ENCODE results near the gene ASL.
A peak's percentile ranks its signal among the peaks of the same experiment; 100 is the strongest.
"Not testable (repeated sequence)": the region's sequence is repeated elsewhere in the genome, so short reads cannot be mapped to it uniquely, and the experiment has no call there.

ASL gene

DNA sequence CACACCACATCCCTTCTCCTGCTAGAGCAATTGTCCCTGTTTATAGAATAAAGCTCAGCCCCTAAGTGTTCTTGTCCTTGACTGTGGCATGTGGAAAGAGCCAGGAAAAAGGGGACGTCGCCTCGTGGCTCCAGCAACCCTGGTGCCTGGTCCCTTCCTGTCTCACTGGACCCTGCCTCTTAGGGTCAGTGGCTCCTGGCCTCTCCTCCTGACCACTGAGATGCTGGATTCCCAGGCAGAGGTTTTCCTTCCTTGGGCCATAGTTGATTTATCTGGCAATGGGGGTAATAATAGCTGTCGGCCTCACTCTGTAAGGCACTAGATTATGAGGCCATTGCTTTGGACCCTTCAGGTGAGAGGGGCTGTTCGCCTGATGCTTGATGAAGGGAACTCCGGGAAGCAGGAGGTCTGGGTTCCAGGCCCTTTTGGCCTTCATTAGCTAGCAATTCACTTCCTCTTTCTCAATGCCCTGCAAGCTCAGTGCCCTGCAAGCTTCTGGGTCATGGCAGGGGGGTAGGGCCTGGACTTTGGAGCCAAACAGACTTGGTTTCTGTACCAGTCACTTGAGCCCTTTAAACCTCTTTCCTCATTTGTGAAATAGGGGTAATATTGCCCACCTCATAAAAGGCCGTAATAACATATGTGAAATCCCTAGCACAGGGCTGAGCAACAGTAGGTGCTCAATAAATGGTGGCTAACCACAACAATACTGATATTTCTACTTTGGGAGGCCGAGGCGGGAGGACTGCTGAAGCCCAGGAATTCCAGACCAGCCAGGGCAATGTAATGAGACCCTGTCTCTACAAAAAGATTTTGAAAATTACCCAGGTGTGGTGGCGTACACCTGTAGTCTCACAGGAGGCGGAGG is 1.1 kb downstream of the ASL start:
- no peak for DNase-seq

DNA sequence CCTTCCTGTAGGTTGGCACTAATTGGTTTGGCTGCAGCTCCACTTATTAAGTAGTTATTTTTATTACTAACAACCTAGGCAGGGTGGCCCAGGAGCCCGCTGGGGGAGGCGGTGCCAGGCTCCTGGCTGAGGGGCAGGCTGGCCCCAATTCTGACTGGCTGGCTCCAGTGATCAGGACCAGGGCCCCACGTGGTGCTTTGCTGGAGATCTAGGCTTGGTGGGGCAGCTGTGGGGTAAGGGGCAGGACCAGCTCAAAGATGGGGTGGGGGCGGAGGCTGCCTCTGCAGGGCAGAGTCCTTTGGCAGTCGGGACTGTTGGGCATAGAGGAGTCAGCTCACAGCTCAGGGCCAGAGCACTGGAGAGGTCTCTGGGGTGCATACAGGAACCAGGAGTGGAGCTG is 2.4 kb downstream of the ASL start:
- DNase-seq: no peak

DNA sequence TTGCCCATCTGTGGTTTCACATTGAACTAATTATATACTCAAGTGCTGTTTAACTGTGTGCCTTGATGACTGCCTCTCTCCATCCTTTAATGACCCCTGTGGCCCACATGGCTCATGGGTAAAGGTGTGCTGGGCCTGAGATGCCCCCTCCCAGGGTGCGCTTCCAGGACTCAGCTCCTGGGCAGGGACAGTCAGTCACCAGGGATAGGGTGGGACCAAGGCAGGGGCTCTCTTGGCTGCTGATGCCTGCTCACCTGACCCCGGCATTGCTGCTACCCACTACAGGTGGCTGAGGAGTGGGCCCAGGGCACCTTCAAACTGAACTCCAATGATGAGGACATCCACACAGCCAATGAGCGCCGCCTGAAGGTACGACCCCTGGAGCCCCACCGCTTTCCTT is 6.5 kb downstream of the ASL start:
- DNase-seq: no peak

DNA sequence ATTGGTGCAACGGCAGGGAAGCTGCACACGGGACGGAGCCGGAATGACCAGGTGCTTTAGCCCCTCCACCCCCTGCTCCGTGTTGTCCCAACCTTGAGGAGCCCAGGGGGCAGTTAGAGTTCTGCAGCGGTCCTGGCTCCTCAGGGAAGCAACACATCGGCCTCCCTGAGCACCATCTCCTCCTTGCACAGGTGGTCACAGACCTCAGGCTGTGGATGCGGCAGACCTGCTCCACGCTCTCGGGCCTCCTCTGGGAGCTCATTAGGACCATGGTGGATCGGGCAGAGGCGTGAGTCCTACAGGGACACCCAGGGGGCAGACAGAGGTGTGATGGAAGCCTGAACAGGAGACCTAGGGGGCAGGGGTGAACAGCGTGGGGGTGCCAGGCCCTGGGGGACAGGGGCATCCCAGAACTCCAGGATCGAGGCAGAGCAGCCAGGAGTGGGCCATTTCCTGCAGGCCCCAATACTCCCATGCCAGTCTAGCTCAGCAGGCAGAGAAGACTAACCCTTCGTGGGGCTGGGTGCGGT is 7.3 kb downstream of the ASL start:
- DNase-seq: no peak

DNA sequence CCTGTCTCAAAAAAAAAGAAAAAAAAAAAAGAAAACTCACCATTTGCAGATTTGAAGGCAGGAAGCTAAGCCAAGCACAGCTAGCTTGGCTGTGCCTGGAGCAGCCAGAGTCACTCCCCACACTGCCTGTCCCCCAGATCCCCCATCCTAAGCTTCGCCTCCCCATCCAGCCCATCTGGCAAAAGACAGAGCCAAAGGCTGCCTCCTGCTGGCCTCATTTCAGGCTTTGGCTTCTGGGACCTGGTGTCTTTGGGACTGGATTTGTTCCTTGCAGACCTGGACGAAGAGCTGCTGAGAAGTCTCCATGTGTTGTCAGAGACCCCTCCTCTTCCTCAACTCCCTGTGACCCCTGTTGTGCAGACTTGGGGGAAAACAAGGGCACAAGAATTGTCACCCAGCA is 8.1 kb downstream of the ASL start:
- no peak for DNase-seq

DNA sequence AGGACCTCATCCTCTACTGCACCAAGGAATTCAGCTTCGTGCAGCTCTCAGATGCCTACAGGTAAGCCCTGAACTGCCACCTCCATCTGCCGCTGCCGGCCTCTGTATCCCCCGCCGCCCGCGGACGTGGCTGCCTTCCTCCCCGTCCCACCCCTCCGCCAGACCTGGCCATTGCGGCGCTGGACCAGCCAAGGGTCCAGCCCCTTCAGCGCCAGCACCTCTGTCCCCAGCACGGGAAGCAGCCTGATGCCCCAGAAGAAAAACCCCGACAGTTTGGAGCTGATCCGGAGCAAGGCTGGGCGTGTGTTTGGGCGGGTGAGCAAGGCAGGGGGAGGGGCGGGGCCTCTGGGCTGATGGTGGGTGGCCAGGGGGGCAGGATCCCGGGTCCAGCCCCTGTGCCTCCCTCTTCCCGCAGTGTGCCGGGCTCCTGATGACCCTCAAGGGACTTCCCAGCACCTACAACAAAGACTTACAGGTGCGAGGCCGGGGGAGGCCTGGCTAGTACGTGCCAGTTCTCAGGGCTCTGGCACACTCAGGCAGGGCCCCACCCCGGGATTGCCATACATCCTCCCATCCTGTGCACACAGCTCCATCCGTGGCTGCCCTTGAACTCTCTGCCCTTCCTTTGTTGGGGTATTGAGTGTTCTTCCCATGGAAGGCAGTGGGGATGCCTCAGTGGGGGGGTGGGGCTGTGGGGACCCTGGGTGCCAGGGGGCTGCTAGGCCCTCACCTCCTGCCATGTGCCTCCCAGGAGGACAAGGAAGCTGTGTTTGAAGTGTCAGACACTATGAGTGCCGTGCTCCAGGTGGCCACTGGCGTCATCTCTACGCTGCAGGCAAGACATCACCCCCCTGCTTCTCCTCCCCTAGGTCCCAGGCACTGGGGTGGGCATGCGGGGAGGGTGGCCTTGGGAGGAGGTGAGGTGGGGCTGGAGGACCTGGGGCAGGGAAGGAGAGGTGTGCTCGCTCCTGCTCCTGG is 13.5 kb downstream of the ASL start:
- DNase-seq: no peak

DNA sequence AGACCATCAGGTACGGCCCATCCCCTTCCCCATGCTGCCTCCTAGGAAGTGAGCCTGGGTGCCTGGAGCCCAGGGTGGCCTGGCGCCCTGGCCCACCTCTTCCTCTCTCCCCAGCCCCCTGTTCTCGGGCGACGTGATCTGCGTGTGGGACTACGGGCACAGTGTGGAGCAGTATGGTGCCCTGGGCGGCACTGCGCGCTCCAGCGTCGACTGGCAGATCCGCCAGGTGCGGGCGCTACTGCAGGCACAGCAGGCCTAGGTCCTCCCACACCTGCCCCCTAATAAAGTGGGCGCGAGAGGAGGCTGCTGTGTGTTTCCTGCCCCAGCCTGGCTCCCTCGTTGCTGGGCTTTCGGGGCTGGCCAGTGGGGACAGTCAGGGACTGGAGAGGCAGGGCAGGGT is 17.0 kb downstream of the ASL start:
- no peak for DNase-seq

DNA sequence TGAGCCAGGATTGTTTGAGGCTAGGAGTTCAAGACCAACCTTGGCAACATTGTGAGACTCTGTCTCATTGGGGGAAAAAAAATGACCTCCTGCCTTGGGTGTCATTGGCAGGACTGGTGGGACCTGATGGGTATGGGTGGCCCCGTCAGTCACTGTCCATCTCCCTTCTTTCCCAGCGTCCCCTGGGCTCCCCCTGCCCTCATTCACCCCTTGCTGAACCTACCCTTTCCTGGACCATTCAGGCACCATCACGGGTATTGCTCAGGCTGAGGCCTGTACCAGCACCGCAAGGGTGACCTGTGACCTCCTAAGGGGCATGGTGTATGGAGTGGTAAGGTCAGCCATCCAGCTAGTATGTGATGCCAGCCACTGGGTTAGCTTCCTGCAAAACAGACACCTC is 19.4 kb downstream of the ASL start:
- DNase-seq: no peak

DNA sequence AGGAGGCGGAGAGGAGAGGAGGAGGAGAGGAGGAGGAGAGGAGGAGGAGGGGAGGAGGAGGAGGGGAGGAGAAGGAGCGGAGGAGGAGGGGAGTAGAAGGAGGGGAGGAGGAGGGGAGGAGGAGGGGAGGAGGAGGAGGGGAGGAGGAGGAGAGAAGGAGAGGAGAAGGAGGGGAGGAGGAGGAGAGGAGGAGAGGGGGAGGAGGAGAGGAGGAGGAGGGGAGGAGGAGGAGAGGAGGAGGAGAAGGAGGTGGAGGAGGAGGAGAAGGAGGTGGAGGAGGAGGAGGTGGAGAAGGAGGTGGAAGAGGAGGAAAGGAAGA is 23.6 kb downstream of the ASL start:
- no peak for DNase-seq

DNA sequence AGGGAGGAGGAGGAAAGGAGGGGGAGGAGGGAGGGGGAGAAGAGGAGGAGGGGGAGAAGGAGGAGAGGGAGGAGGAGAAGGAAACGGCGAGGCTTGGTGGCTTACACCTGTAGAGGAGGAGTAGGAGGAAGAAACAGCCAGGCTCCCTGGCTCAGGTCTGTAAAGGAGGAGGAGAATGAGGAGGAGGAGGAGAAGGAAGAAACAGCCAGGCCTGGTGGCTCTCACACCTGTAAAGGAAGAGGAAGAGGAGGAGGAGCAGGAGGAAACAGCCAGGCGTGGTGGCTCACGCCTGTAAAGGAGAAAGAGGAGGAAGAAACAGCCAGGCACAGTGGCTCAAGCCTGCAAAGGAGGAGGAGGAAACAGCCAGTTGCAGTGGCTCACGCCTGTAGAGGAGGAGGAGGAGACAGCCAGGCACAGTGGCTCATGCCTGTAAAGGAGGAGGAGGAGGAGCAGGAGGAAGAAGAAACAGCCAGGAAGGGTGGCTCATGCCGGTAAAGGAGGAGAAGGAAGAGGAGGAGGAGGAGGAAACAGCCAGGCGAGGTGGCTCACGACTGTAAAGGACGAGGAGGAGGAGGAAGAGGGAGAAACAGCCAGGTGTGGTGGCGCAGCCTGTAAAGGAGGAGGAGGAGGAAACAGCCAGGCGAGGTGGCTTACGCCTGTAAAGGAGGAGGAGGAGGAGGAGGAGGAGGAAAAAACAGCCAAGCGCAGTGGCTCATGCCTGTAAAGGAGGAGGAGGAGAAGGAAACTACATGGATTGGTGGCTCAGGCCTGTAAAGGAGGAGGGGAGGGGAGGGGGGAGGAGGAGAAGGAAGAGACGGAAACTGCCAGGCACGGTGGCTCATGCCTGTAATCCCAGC is 24.2 kb downstream of the ASL start:
- DNase-seq: peak; percentile 10

DNA sequence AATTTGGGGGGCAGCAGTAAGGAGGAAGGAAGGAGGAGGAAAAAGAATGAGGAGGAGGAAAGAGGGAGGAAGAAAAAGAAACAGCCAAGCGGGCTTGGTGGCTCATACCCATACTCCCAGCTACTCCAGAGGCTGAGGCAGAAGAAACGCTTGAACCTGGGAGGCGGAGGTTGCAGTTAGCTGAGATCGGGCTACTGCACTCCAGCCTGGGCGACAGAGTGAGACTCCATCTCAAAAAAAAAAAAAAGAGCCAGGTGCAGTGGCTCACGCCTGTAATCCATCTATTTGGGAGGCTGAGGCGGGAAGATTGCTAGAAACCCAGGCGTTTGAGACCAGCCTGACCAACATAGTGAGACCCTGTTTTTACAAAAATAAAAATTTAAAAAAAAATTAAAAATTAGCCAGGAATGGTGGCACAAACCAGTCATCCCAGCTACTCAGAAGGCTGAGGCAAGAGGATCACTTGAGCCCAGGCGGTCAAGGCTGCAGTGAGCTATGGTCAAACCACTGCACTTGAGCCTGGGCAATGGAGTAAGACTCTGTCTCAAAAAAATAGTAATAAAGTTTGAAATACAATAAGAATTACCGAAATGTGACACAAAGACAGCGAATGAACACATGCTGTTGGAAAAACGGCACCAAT is 24.9 kb downstream of the ASL start:
- DNase-seq: no peak

DNA sequence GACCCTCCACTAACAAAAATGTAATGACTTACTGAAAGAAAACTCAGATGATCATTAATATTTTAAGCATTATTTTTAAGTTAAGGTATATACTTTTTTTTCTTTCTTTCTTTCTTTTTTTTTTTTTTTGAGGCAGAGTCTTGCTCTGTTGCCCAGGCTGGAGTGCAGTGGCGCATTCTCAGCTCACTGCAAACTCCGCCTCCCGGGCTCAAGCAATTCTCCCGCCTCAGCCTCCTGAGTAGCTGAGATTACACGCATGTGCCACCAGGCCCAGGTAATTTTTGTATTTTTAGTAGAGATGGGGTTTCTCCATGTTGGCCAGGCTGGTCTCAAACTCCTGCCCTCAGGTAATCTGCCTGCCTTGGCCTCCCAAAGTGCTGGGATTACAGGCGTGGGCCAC is 26.5 kb downstream of the ASL start:
- DNase-seq: not testable (repeated sequence)

DNA sequence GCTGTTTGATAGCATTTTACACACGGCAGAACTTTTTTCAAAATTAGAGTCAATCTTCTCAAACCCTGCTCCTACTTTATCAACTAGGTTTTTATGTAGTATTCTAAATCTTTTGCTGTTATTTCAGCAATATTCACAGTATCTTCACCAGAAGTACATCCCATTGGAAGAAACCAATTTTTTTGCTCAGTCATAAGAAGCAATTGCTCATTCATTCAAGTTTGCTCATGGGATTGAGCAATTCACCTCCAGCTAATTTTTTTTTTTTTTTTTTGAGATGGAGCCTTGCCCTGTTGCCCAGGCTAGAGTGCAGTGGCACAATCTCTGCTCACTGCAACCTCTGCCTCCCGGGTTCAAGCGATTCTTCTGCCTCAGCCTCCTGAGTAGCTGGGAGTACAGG is 28.4 kb downstream of the ASL start:
- not testable (repeated sequence) for DNase-seq

DNA sequence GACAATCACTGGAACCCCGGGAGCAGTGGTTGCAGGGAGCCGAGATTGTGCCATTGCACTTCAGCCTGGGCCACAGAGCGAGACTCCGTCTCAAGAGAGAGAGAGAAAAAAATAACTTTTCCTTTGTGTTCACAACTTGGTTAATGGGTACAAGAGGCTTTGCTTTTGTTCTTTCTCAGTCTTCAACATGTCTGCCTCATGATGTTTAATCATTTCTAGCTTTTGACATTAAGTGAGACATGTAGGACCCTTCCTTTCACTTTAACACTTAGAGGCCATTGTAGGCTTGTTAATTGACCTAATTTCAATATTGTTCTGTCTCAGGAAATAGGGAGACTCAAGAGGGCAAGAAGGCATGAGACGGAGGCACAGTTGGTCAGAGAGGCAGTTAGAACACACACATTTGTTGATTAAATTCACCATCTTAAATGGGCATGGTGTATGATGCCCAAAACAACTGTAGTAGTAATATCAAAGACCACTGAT is 29.7 kb downstream of the ASL start:
- DNase-seq: no peak

DNA sequence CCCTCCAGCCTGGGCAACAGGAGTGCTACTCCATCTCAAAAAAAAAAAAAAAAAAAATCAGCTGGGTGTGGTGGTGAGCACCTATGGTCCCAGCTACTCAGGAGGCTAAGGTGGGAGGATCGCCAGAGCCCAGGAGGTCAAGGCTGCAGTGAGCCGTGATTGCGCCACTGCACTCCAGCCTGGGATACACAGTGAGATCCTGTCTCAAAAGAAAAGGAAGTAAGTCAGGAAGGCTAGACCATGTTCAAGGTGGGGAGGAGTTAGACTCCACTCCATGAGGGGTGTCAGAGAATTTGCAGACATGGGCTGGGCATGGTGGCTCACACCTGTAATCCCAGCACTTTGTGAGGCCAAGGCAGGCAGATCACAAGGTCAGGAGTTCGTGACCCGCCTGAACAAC is 32.8 kb downstream of the ASL start:
- not testable (repeated sequence) for DNase-seq

DNA sequence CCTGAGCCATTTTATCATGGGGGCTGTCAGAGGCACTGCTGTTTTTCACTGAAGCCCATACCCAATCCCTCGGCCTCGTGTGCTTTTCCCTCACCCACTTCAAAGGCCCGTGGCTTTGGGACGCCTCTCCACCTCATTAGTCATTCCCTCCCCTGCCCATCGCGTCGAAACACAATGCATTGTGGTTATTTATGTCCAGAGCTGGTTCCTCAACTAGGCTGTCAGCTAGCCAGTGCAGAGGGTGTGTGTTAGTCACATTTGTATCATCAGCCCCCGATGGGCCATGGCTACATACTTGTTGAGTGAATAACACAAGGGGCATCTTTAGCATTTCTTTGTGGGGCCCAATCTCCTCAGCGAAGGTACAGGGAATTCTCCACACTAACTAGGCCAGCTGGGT is 35.2 kb downstream of the ASL start:
- no peak for DNase-seq

DNA sequence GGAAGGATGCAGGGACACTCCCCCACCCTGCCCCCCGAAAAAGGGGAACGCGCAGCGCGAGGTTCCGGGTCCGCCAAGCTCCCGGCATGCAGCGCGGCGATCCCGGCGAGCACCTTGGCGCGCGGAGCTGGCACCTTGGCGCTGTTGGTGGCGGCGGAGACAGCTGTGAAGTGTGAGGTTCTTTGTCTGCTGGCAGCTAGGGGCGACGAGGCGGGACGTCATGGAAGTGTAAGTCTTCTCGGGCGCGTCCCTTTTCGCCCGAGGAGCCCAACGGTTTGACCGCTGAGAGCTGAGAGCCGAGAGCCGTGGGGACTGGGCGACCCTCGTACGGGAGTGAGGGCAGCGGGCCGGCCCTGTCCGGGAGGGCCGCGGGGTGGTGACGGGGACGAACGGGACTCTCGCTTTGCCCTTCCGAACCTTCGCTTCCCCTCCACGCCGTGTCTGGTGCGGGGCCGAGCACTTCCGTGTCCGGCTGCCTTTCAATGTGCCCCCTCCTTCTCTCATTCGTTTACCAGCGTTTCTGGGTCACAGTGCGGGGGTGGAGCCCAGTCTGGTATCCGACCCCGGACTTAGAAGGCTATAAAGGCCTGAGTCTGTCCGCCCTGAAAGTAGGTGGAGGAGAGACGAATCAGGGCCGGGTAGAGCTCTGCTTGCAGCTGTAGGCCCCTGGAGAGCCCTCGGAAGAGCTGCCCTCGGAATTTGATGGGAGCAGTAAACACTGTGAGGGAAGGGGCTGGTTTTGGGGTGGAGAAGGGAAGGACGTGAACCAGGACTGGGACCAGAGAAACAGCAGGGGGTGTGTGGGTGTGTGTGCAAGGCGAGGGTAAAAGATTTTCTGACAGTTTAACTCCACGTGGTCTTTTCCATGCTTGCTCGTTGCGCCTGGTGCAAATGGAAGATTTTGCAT is 39.4 kb downstream of the ASL start, which contains the start of gene CRCP:
TSS of gene CRCP (plus strand) at position 105 of the 907 bp plus-strand sequence. CDS start at position 221, 116 bp downstream.
- DNase-seq: no peak

DNA sequence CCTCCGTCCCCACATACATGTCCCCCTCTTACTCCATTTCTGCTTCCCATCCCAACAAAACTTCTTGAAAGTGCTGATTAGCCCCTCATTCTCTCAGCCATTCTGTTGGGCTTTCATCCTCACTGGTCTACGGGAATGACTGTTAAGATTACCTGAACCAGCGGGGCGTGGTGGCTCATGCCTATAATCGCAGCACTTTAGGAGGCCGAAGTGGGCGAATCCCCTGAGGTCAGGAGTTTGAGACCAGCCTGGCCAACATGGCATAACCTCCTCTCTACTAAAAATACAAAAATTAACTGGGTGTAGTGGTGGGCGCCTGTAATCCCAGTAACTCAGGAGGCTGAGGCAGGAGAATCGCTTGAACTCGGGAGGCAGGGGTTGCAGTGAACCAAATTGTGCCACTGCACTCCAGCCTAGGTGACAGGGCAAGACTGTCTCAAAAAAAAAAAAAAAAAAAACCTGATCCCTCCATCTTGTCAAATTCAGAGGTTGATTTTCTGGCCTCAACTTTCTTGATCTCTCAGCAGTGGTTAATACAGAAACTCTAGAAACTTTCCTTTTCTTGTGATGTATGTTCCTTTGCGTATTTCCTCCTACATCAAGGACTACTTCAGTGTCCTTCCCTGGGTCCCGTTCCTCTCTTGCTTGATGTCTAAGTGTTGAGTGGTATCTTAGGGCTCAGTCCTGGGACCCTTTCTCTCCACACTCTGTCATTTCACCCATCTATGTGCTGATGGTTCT is 41.2 kb downstream of the ASL start:
- DNase-seq: not testable (repeated sequence)

DNA sequence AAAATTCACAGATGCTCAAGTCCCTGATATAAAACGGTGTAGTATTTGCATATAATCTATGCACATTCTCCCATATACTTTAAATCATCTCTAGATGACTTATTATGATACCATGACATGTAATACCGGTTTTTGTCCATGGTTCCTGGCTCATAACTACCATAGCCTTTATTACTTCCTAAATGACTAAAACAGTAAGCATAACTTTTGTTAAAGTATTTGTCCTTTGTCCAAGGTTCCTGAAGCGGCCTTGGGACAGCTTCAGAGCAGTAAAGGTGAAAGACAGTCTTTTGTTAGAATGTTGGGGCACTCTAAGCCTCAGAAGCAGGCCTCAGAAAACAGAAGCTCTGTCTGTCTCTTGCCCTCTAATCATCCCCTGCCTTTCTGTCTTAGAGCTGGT is 43.0 kb downstream of the ASL start:
- no peak for DNase-seq

DNA sequence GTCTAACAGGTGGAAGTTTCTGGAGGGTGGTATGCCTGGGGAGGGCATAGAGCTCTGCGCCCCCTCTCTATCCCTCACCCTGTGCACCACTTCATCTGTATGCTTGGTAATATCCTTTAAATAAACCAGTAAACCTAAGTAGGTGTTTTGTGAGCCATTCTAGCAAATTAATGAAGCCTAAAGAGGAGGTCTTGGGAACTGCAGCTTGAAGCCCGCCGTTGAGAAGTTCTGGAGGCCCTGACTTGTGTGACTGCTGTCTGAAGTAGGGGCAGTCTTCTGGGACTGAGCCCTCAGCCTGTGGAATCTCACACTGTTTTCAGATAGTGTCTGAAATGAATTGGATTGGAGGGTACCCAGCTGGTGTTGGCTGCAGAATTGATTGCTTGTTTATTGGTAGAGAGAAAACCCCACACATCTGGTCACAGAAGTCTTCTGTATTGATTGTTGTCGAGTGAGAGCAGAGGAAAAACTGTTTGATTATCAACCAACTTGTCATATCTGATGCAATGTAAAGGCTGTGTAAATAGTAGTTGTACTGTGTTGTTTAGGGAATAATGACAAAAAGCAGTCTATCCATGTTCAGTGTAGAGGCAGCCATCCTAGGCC is 43.7 kb downstream of the ASL start:
- no peak for DNase-seq
